Upper lobe of left lung (tissue), 6 donors: ENCODE data around the gene HUNK. TPM values are rescaled to one million over a fixed set of nuclear protein-coding genes. Genes with fewer than 3 reads are reported as not detected.
A peak's percentile ranks its signal among the peaks of the same experiment; 100 is the strongest.

Experiments
- ATAC-seq, 2 donors: fragments of 200-7000 bp; cut with Tn5 transposase; one replicate each; pipeline ENCODE4 v1.9.1; 2022; ENCODE audit warnings: mild to moderate bottlenecking in 2 of 2, moderate library complexity in 2 of 2; ENCODE audit not compliant: low FRiP score in 2 of 2
- DNase-seq, 2 donors: peaks; one replicate each; pipeline ENCODE4 v3.0.0-alpha.2; 2019 to 2020
- H3K27ac ChIP-seq, 4 donors: fragments of 200-600 bp; sonication (generic); one replicate each; pipeline ENCODE4 v1.5.1; 2016 to 2019
- H3K27me3 ChIP-seq, 4 donors: fragments of 200-600 bp; sonication (generic); one replicate each; pipeline ENCODE4 v1.5.1; 2017 to 2019
- H3K36me3 ChIP-seq, 4 donors: fragments of 200-600 bp; sonication (generic); one replicate each; pipeline ENCODE4 v1.5.1; 2016 to 2019
- H3K4me1 ChIP-seq, 4 donors: fragments of 200-600 bp; sonication (generic); one replicate each; pipeline ENCODE4 v1.5.1; 2018 to 2019
- H3K4me3 ChIP-seq, 4 donors: fragments of 200-600 bp; sonication (generic); one replicate each; pipeline ENCODE4 v1.5.1; 2017 to 2019; ENCODE audit warnings: mild to moderate bottlenecking in 2 of 4, moderate library complexity in 1 of 4
- H3K9me3 ChIP-seq, 4 donors: fragments of 200-600 bp; sonication (generic); one replicate each; pipeline ENCODE4 v1.5.1; 2018 to 2019
- EP300 ChIP-seq, 4 donors: sonication (generic); formaldehyde crosslinking; IDR thresholded peaks; one replicate each; pipeline ENCODE4 v1.5.1; 2017; ENCODE audit warnings: antibody characterized with exemption in 4 of 4, control low read depth in 2 of 4
- POLR2A ChIP-seq, 4 donors: fragments of 450-650 bp; IDR thresholded peaks; one replicate each; pipeline ENCODE4 v1.5.1; 2016 to 2017; ENCODE audit warnings: antibody characterized with exemption in 4 of 4, mild to moderate bottlenecking in 2 of 4
- POLR2AphosphoS5 ChIP-seq, 2 donors: sonication (generic); formaldehyde crosslinking; IDR thresholded peaks; one replicate each; pipeline ENCODE4 v1.5.1; 2017; ENCODE audit warnings: antibody characterized with exemption in 2 of 2
- WGBS, 2 donors: methylation state at CpG; one replicate each; pipeline ENCODE4 v1.1.5; 2017 to 2018; 5-methylcytosine and 5-hydroxymethylcytosine counted together
- total RNA-seq, 6 donors: library from RNA; depleted of rRNA in 4 of 6; stranded (reverse); fragments of >200 nt in 4 of 6; gene quantifications; one replicate each; pipeline versions ENCODE4 v1.1.0 to v1.2.1, GENCODE V29; 2016 to 2021
- TF ChIP-seq, protein P1 (sequence below), 6 experiments: fragments of 450-650 bp in 4 of 6; fragments of 200-600 bp in 2 of 6; sonication (generic) in 2 of 6; IDR thresholded peaks; one replicate each; pipeline ENCODE4 v1.5.1; 2016 to 2019; ENCODE audit warnings: antibody characterized with exemption in 6 of 6
- donor health status: DM: no; HTN: no; CAD: no; lungs with moderate emphysema.
- donor health status: DM: no; HTN: yes; CAD: no; lungs with severe emphysema.

The HUNK gene
- total RNA-seq, 6 donors from 2014 or later = 1.1 to 6.2 (median 2.2) TPM

DNA sequence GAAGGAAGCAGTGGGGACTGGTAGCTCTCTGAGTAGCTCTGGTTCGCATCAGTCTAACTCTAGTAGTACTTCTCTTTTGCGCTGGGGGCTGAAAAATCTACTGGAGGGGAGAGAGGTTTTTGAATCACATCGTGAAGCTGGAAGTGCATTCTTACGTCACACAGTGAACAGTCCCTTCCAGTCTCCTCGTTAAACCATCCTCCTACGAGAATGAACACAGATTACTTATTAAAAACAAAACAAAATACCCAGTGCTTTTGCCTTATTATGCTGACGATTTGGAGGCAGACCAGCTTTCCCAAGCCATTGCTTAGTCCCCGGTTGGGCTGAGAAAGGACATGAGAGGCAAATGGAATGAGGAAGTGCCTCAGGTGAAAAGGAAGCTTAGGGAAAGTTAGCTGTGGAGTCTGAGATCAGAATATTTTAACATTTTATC is 16.1 kb downstream of the HUNK start:
- no peak overlapping the region for H3K4me3 ChIP-seq
- peak overlapping the region in 3 of 4 donors; percentile 19 to 53 (median 44) for H3K27ac ChIP-seq
- ATAC-seq (peak in 1 of 2 donors; percentile 66), DNase-seq (peak in 1 of 2 donors; percentile 38)
- peaks cover 0 to 4% (median 0%) of the 10 kb centered on the region in 4 donors for H3K4me1 ChIP-seq
- H3K27me3 ChIP-seq = no peaks in the 10 kb centered on the region
- no peaks in the 10 kb centered on the region for H3K9me3 ChIP-seq
- TF ChIP-seq POLR2AphosphoS5 (IDR thresholded peaks at IDR 0.05) (no peak), POLR2A (IDR thresholded peaks at IDR 0.05) (no peak), EP300 (IDR thresholded peaks at IDR 0.05) (no peak)
- TF ChIP-seq, protein P1, sequence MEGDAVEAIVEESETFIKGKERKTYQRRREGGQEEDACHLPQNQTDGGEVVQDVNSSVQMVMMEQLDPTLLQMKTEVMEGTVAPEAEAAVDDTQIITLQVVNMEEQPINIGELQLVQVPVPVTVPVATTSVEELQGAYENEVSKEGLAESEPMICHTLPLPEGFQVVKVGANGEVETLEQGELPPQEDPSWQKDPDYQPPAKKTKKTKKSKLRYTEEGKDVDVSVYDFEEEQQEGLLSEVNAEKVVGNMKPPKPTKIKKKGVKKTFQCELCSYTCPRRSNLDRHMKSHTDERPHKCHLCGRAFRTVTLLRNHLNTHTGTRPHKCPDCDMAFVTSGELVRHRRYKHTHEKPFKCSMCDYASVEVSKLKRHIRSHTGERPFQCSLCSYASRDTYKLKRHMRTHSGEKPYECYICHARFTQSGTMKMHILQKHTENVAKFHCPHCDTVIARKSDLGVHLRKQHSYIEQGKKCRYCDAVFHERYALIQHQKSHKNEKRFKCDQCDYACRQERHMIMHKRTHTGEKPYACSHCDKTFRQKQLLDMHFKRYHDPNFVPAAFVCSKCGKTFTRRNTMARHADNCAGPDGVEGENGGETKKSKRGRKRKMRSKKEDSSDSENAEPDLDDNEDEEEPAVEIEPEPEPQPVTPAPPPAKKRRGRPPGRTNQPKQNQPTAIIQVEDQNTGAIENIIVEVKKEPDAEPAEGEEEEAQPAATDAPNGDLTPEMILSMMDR (IDR thresholded peaks at IDR 0.05) = peak in 1 of 6 experiments; percentile 37
- H3K36me3 ChIP-seq = no peaks in the 10 kb centered on the region
- 21 to 28% methylated on average over 8 of the region's 8 CpGs for WGBS, 2 donors

DNA sequence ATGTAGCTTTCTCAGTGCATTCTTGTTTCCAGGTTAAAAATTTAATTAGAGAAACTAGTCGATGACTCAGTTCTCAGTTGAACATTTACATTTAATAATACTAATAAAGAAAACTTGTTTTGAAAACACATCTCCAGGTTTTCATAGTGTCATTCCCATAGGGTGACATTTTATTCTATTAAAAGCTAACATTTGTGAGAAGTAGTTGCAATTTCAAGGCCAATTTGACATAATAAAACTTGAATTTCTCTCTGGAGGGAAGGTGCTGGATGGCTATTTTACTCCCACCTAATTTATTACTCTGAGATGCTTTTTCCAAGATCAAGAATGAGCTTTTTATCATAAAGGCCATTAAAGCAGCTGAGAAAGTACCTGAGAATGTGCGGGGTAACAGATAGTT is 16.6 kb downstream of the HUNK start:
- TF ChIP-seq POLR2AphosphoS5 (IDR thresholded peaks at IDR 0.05) (no peak), EP300 (IDR thresholded peaks at IDR 0.05) (no peak), POLR2A (IDR thresholded peaks at IDR 0.05) (no peak)
- TF ChIP-seq, protein P1 (IDR thresholded peaks at IDR 0.05) = no peak
- ATAC-seq (no peak), DNase-seq (no peak)
- WGBS, 2 donors = 77 to 85% methylated on average over 2 of the region's 2 CpGs
- no peaks in the 10 kb centered on the region for H3K27me3 ChIP-seq
- no peaks in the 10 kb centered on the region for H3K9me3 ChIP-seq
- no peak overlapping the region for H3K4me3 ChIP-seq
- no peaks in the 10 kb centered on the region for H3K36me3 ChIP-seq
- H3K4me1 ChIP-seq = peaks cover 0 to 4% (median 0%) of the 10 kb centered on the region in 4 donors
- peak overlapping the region in 2 of 4 donors; percentile 44 to 53 for H3K27ac ChIP-seq

DNA sequence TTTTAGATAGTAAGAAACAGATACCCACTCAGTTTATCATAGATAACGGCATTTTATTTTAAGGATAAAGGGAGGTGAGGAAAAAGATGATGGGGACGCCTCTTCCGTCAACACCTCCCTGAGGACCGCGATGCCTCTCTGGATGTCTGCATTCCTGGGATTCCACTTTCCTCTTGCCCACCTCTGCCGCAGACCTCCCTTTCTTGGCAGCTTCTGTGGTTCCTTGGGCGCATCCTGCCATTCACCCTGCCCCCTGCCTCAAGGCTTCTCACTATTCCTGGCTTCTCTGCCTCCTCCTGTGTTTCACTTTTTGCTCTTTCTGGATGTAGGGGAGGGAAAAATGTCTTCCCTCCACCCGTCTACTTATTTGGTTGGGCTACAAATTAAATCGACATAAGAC is 19.9 kb downstream of the HUNK start:
- Histone ChIP-seq H3K27ac (no peak overlapping the region), H3K36me3 (no peaks in the 10 kb centered on the region), H3K27me3 (no peaks in the 10 kb centered on the region), H3K4me1 (peaks cover 0 to 4% (median 0%) of the 10 kb centered on the region in 4 donors), H3K9me3 (no peaks in the 10 kb centered on the region), H3K4me3 (no peak overlapping the region)
- ATAC-seq = no peak
- TF ChIP-seq EP300 (IDR thresholded peaks at IDR 0.05) (no peak), POLR2AphosphoS5 (IDR thresholded peaks at IDR 0.05) (no peak), POLR2A (IDR thresholded peaks at IDR 0.05) (no peak)
- 71 to 74% methylated on average over 9 of the region's 9 CpGs for WGBS, 2 donors
- DNase-seq = no peak

DNA sequence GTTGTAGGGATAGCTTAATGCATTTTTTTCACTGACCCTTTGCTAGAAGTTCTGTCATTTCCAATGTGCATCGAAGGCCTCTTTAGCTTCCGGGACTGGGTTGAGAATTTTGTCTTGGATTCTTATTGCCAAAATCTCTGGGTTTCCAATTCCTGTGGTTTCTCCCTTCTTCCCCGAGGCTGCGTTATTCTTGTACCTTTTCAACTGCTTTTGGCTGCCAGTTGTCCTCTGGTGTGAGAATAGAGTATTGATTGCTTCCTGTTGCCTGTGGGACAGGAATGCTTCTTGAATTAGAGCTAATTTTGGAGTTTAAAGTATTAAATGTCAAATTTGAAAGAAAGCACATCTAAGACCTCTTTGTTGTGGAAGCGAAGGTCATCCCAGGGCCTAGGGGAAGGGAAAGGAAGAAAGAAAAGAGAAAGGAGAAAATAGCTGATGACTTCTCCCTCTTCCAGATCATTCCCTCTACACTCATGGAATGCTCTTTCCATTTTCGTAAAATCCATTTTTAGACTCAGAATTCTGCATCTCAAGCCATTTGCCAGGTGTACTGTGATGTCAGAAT is 21.1 kb downstream of the HUNK start:
- ATAC-seq = no peak
- no peaks in the 10 kb centered on the region for H3K9me3 ChIP-seq
- TF ChIP-seq POLR2A (IDR thresholded peaks at IDR 0.05) (no peak), POLR2AphosphoS5 (IDR thresholded peaks at IDR 0.05) (no peak), EP300 (IDR thresholded peaks at IDR 0.05) (no peak)
- TF ChIP-seq, protein P1 (IDR thresholded peaks at IDR 0.05) = no peak
- no peaks in the 10 kb centered on the region for H3K36me3 ChIP-seq
- H3K4me1 ChIP-seq = peaks cover 0 to 4% (median 0%) of the 10 kb centered on the region in 4 donors
- H3K27ac ChIP-seq = no peak overlapping the region
- no peaks in the 10 kb centered on the region for H3K27me3 ChIP-seq
- H3K4me3 ChIP-seq = no peak overlapping the region
- no peak for DNase-seq
- 68 to 82% methylated on average over 6 of the region's 6 CpGs for WGBS, 2 donors

DNA sequence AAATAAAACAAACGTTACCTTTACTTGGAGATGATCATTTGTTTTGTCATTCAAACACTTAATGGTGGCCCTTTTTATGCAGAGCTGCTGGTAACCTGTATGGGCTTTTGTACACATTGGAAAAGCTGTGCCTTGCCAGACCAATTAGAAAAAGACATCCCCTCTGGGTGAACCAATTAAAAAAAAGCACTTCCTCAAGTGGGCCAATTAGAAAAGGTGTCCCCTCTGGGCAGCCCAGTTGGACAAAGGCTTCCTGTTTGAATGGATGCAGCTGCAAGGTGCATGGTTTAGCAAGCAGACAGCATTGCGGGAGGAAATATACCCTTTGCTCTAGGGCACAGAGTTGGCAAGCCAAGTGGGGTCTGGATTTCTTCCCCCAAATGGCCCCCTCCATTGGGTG is 21.6 kb downstream of the HUNK start:
- no peak overlapping the region for H3K4me3 ChIP-seq
- H3K27ac ChIP-seq = no peak overlapping the region
- DNase-seq (no peak), ATAC-seq (no peak)
- 43 to 76% methylated on average over 2 of the region's 2 CpGs for WGBS, 2 donors
- no peaks in the 10 kb centered on the region for H3K27me3 ChIP-seq
- no peaks in the 10 kb centered on the region for H3K36me3 ChIP-seq
- no peaks in the 10 kb centered on the region for H3K9me3 ChIP-seq
- H3K4me1 ChIP-seq = peaks cover 0 to 4% (median 0%) of the 10 kb centered on the region in 4 donors
- TF ChIP-seq POLR2AphosphoS5 (IDR thresholded peaks at IDR 0.05) = no peak
- no peak for TF ChIP-seq EP300 (IDR thresholded peaks at IDR 0.05)
- TF ChIP-seq, protein P1 (IDR thresholded peaks at IDR 0.05) = no peak
- no peak for TF ChIP-seq POLR2A (IDR thresholded peaks at IDR 0.05)
